HG02970 (cell line): Measurements from ENCODE around the gene IKBKG.
"Not testable (repeated sequence)": the region's sequence is repeated elsewhere in the genome, so short reads cannot be mapped to it uniquely, and the experiment has no call there.

Experiments
- ATAC-seq: cut with Tn5 transposase; IDR thresholded peaks from one replicate; pipeline ENCODE4 v1.9.1; 2021; ENCODE audit warnings: mild to moderate bottlenecking, moderate library complexity, moderate number of reproducible peaks; ENCODE audit not compliant: unreplicated experiment, low FRiP score

Gene IKBKG

DNA sequence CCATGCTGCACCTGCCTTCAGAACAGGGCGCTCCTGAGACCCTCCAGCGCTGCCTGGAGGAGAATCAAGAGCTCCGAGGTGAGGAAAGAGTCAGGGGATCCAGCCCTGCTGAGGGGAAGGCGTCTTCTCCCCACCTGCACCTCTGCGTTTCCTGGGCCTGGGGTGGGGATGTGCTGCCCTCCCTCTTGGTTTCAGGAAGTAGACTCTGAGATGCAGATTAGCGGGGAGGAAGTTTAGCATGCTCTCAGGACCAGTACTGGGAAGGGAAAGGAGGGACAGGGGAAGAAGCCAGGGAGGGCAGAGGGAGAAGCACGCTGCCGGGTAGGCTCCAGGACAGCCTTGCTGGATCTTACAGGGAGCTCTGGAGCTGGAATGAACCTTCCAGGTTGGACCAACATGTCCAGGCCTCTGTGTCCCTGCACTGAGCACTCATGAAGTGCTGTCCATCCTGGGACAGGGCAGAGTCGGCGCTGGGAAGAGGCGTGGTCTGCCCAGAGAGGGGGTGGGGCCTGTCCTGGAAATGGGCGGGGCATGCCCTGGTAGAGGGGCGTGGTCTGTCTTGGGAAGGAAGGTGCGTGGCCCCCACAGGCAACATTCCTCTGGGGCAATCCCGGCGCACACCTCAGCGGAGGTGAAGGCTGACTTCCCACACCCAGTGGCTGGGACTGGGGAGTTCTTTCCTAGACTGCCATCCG lies 4.8 kb downstream of the IKBKG start:
- ATAC-seq, result not testable (repeated sequence)

- ATAC-seq, result not testable (repeated sequence)
Measured at GRCh38 chrX:154558060-154558690, 10.8 kb downstream of the IKBKG start.

DNA sequence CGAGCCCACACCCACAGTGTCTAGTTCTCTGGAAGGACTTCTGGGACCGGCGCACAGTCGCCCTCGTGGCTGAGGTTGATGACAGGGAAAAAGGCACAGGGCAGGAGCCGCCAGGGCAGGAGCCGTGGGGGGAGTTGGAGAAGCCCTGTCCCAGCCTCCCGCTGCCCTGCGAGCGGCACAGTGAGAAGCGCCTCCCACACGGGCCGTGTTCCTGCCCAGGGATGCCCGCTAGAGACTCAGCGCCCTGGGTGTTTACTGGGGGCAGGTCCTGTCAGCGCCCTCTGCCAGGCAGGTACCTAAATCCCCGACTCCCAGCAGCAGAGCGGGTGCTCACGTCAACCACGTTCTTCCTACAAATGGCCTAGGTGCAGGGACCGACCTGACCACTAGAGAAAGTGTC lies 11.5 kb downstream of the IKBKG start:
- ATAC-seq, result not testable (repeated sequence)

DNA sequence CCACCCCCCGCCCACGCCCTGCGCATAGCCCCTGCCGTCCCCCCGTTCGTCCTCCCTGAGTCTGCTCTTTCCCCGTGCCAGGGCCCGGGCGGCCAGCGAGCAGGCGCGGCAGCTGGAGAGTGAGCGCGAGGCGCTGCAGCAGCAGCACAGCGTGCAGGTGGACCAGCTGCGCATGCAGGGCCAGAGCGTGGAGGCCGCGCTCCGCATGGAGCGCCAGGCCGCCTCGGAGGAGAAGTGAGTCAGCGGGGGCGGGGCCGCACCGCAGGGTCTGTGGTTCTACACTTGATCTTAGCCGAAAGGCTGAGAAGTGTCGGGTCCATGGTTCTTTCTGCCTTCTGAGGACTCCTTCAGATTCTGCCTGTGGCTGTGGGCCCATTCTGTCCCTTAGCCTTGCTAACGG lies 12.9 kb downstream of the IKBKG start:
- not testable (repeated sequence) for ATAC-seq

- ATAC-seq, result not testable (repeated sequence)
Measured at GRCh38 chrX:154562295-154562694, 14.9 kb downstream of the IKBKG start.

GRCh38 chrX:154570361-154570760 lies 22.9 kb downstream of the IKBKG start:
- ATAC-seq, result not testable (repeated sequence)

DNA sequence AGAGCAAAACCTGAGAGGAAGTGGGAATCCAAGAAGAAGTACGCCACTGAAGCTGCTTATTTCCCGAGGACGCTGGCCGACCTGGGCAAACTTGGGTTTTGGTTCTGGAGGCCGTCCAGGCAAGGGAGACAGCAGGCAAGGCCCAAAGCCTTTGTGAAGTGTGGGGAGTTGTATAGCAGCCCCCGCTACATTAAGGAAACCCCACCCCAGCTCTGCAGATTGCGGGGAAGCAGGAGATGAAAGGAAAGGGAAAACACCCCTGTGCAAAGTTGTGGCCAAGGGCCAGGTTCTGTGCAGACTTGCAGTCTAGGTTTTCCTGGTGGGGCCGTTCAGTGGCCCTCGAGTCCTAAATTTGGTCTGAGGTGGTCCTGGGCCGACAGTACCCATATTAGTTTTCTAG lies 25.6 kb downstream of the IKBKG start:
- ATAC-seq, result not testable (repeated sequence)

DNA sequence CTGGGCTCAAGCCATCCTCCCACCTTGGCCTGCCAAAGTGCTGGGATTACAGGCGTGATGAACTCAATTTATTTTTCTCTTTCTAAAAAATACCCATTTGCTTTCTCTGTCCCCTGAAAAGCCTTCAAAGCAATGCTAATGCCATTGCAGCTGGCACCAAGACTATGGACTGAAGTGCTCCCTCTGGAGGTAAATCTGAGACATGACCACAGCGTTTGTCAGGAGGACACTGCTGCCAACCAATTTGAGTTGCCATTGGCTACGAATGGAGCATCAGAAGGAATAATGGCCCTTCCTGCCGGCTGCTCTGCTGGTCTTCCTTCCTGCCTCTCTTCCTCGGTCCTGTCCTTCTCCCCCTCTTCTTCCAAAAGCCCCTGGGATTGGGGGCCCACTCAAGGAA lies 27.7 kb downstream of the IKBKG start:
- not testable (repeated sequence) for ATAC-seq

DNA sequence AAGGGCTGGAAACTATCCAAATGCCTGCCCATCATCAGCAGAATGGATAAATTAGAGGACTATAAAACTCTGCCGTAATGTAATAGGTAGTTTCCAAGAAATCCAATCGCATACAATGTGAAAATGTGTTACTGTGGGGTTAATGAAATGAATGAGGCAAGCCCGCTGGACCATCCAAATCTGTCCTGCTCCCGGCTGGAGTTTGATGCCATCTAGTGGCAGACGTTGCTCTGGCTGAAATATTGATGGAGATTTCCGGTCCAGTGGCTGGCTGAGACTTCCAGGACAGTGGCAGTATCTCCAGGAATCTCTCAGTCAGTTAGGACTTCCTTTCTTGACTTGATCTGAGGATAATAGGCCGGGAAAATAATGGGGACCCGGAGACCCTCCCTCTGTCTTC lies 35.6 kb downstream of the IKBKG start:
- not testable (repeated sequence) for ATAC-seq

DNA sequence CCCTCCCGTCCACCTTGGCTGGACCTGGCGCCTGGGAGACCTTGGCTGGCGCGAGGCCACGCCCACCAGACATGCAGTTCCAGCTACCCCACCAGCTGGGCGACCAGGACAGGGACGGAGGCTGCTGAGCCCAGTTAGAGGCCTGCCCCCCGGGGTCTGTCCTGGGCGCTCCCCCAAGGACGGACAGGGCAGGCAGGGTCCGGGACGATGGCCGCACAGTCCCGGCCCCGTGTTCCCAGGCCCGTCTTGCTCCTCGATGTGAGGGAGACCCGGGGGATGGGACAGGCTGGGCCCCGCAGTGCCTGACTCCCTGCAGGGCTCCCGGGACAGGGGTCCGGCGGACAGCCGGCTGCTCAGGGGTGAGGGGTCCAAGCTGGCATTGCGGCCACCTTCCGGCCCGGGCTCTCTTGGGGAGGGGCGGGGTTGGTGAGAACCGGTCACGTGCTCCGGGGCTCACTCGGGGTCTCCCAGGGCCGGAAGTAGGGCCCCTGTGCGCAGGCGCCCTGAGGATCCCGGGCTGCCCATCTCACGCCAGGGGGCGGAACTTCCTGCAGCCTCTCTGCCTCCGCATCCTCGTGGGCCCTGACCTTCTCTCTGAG lies 37.3 kb downstream of the IKBKG start, which contains the start of gene CTAG1A:
TSS of gene CTAG1A (plus strand) at position 549 of the 599 bp plus-strand sequence. CDS start 74 bp downstream, outside the sequence.
- not testable (repeated sequence) for ATAC-seq

- ATAC-seq, result not testable (repeated sequence)
Measured at GRCh38 chrX:154590415-154590814, 43.0 kb downstream of the IKBKG start.

DNA sequence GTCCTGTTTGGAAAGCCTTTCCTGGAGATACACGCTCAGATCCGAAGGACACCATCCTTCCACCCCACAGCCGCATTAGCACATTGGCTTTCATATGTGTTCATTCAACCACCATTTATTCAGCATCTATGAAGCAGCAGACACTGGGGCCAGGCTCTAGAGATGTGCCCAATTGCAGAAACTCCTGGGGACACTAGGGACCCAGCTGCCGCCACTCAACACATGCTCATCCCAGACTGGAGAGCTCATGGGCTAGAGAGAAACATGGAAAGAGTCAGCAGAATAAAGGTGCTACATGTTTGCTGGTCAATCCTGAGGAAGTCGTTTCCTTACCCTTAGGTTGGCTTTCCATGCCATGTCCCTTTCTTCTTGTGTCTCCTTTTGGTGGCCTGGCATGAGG lies 45.1 kb downstream of the IKBKG start:
- no peak for ATAC-seq

DNA sequence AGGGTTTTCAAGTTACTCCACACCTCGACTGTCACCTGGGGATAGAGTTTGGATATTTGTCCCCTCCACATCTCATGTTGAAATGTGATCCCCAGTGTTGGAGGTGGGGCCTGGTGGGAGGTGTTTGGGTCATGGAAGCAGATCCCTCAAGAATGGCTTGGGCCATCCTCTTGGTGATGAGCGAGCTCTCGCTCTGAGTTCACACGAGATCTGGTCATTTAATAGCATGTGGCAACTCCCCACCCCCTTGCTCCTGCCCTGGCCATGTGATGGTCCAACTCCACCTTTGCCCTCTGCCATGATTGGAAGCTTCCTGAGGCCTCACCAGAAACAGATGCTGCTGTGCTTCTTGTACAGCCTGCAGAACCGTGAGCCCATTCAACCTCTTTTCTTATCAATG lies 45.8 kb downstream of the IKBKG start:
- no peak for ATAC-seq

DNA sequence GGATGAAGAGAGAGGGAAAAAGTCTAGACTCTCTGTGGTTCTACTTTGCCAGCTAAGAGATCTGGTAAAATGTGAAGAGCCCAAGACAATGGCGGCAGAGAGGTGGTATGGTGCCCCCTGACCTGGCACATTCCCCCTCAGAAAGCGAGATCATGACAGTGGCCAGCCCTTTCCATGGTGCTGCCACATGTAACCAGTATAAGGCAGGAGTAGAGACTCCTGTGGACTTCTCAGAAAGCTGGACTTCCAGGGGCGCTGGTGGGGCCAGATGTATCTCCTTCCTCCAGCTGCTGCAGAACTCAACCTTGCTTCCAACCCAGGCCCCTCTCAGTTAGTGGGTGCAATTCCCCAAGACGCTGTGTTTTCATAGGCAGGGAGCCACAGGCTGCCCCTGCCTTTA lies 47.1 kb downstream of the IKBKG start:
- ATAC-seq, result no peak

DNA sequence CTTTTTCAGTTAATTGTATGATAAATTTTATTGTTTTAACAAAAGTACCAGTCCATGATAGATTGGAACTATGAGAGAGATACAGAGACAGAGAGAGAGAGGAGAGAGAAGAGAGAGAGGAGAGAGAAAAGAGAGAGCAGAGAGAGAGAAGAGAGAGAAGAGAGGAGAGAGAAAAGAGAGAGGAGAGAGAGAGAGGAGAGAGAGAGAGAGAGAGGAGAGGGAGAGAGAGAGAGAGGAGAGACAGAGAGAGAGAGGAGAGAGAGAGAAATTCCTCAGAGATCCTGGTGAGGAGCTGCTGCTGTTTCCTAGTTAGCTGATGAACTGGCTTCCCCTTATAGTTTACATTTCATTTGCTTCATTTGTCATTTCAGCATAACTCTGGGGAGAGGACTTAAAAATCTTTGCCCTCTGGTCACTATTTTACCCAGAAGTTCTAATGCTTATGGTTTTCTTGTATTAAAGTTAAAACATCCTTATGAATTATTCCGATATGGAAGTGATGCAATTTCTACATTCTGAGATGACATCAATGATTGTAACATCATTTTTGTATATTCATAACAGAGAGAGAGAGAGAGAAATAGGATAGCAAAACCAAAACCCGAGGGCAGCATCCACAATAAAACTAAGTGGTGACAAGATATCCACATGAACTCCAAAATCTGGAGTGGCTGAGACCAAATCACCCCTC lies 48.3 kb downstream of the IKBKG start:
- ATAC-seq, result no peak

GRCh38 chrX:154596290-154596929 lies 49.0 kb downstream of the IKBKG start:
- no peak for ATAC-seq

GRCh38 chrX:154597221-154597620 lies 49.8 kb downstream of the IKBKG start:
- no peak for ATAC-seq

DNA sequence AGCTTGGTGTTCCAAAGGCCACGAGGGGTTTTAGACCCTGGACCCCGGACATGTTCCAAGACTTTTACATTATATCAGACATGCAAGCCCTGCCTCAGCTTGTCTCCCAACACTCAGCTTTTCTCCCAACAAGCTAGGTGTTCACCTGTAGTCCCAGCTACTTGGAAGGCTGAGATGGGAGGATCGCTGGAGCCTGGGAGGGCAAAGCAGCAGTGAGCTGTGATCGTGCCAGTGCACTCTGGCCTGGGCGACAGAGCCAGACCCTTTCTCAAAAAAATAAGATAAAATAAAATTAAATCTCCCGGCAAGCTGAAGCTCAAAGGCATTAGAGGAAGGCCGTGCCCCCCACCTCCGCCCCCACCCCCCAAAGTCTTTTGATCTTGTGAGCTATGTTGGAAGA lies 51.2 kb downstream of the IKBKG start:
- no peak for ATAC-seq

- no peak for ATAC-seq
Measured at GRCh38 chrX:154599531-154599930, 52.1 kb downstream of the IKBKG start.

DNA sequence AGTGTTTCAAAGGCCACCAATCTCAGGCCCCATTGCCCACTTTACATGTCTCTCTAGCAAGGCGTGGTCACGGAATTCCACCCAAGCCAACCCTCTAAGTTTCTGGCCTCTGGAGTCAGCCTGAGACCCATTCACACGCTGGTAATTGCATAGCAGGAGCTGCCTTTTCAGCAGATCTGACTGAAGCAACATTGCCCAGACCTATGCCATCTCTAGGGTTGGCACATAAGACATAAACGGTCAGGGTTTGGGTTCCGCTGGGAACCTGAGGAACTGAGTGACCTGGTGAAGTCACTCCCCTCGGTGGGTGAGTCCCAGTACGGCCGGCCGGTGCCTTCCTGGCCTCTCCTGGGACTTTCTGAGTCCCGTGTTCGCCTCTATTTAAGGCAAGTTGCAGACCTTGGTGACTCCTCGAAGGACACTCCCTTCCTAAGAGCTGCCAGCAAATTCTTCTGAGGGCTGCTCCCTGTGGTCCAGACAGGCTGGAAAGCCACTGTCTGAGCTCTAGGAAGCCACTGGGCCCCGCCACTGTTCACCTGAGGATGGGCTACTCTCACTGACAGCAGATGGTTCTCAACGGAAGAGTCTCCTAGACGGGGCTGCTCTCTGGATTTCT lies 53.4 kb downstream of the IKBKG start:
- ATAC-seq, result no peak
